Ishikawa (cell line): ENCODE results near the gene RAB8B.

Source experiments
- CEBPB ChIP-seq: IDR thresholded peaks from 2 replicates; pipeline ENCODE4 v1.6.1; 2012
- CREB1 ChIP-seq: IDR thresholded peaks from 2 replicates; pipeline ENCODE4 v1.6.1; 2012; ENCODE audit warnings: low read depth
- EGR1 ChIP-seq: IDR thresholded peaks from 2 replicates; pipeline ENCODE4 v1.6.1; 2012
- EP300 ChIP-seq: IDR thresholded peaks from 2 replicates; pipeline ENCODE4 v1.6.1; 2012; ENCODE audit warnings: borderline replicate concordance
- FOXM1 ChIP-seq: IDR thresholded peaks from 2 replicates; pipeline ENCODE4 v1.6.1; 2012; ENCODE audit warnings: low read depth, borderline replicate concordance
- MAX ChIP-seq: IDR thresholded peaks from 2 replicates; pipeline ENCODE4 v1.6.1; 2012
- NFIC ChIP-seq: IDR thresholded peaks from 2 replicates; pipeline ENCODE4 v1.6.1; 2012
- RAD21 ChIP-seq: IDR thresholded peaks from 2 replicates; pipeline ENCODE4 v1.6.1; 2012; ENCODE audit warnings: low read depth
- REST ChIP-seq: IDR thresholded peaks from 2 replicates; pipeline ENCODE4 v1.6.1; 2012; ENCODE audit warnings: low read depth, mild to moderate bottlenecking
- TAF1 ChIP-seq: IDR thresholded peaks from 2 replicates; pipeline ENCODE4 v1.6.1; 2012; ENCODE audit warnings: low read depth, mild to moderate bottlenecking
- TCF12 ChIP-seq: IDR thresholded peaks from 2 replicates; pipeline ENCODE4 v1.6.1; 2012; ENCODE audit warnings: low read depth
- TEAD4 ChIP-seq: IDR thresholded peaks from 2 replicates; pipeline ENCODE4 v1.6.1; 2012
- USF1 ChIP-seq: IDR thresholded peaks from 2 replicates; pipeline ENCODE4 v1.6.1; 2012
- YY1 ChIP-seq: IDR thresholded peaks from 2 replicates; pipeline ENCODE4 v1.6.1; 2012; ENCODE audit warnings: low read depth
- ZBTB7A ChIP-seq: IDR thresholded peaks from 2 replicates; pipeline ENCODE4 v1.6.1; 2012; ENCODE audit warnings: low read depth

RAB8B gene

GRCh38 chr15:63195569-63196015 lies 6.2 kb downstream of the RAB8B start:
- TF ChIP-seq FOXM1 (no peak), MAX (no peak), REST (no peak), USF1 (no peak), CEBPB (no peak), TAF1 (no peak), TCF12 (no peak), RAD21 (no peak), NFIC (no peak), EGR1 (no peak), CREB1 (no peak), EP300 (no peak), YY1 (no peak), TEAD4 (no peak), ZBTB7A (no peak)

- TF ChIP-seq YY1 (no peak), ZBTB7A (no peak), FOXM1 (no peak), EGR1 (no peak), CEBPB (no peak), CREB1 (no peak), MAX (no peak), TAF1 (no peak), EP300 (no peak), RAD21 (no peak), TCF12 (no peak)
Observed at GRCh38 chr15:63196842-63197241, 7.4 kb downstream of the RAB8B start.

- TF ChIP-seq REST (no peak), USF1 (no peak), ZBTB7A (no peak), EGR1 (no peak), CEBPB (no peak), YY1 (no peak), MAX (no peak), TAF1 (no peak), NFIC (no peak), CREB1 (no peak), RAD21 (no peak), FOXM1 (no peak), TEAD4 (no peak)
Observed at GRCh38 chr15:63197626-63198025, 8.2 kb downstream of the RAB8B start.

GRCh38 chr15:63198371-63199250 lies 9.2 kb downstream of the RAB8B start:
- TF ChIP-seq EGR1: no peak
- no peak for TF ChIP-seq FOXM1
- TF ChIP-seq CREB1: no peak
- no peak for TF ChIP-seq NFIC
- no peak for TF ChIP-seq TEAD4
- TF ChIP-seq TCF12: no peak
- TF ChIP-seq RAD21: no peak
- TF ChIP-seq CEBPB: no peak
- no peak for TF ChIP-seq TAF1
- TF ChIP-seq MAX: no peak
- no peak for TF ChIP-seq EP300
- no peak for TF ChIP-seq ZBTB7A
- no peak for TF ChIP-seq USF1
- TF ChIP-seq YY1: no peak
- no peak for TF ChIP-seq REST
